HEK293T (cell line): ENCODE data around the gene KCNK10.

Source experiments
- ARNT ChIP-seq: fragments of 450-650 bp; IDR thresholded peaks from 2 replicates; pipeline ENCODE4 v1.6.1; 2017; ENCODE audit warnings: mild to moderate bottlenecking
- BHLHE40 ChIP-seq: fragments of 450-650 bp; IDR thresholded peaks from 2 replicates; pipeline ENCODE4 v1.6.1; 2016; ENCODE audit warnings: mild to moderate bottlenecking, moderate library complexity, borderline replicate concordance
- FOXM1 ChIP-seq: fragments of 450-650 bp; IDR thresholded peaks from 2 replicates; pipeline ENCODE4 v1.6.1; 2017; ENCODE audit warnings: mild to moderate bottlenecking, borderline replicate concordance
- SP1 ChIP-seq: fragments of 450-650 bp; IDR thresholded peaks from 2 replicates; pipeline ENCODE4 v1.6.1; 2017
- TARDBP ChIP-seq: fragments of 450-650 bp; IDR thresholded peaks from 2 replicates; pipeline ENCODE4 v1.6.1; 2016
- ZNF384 ChIP-seq: fragments of 450-650 bp; IDR thresholded peaks from 2 replicates; pipeline ENCODE4 v1.6.1; 2016
- TF ChIP-seq, protein P1 (sequence below): fragments of 450-650 bp; IDR thresholded peaks from 2 replicates; pipeline ENCODE4 v1.6.1; 2016

GRCh38 chr14:88271205-88271604 lies 51.9 kb downstream of the KCNK10 start:
- TF ChIP-seq FOXM1 (no peak), TARDBP (no peak), ZNF384 (no peak), BHLHE40 (no peak), ARNT (no peak), SP1 (no peak)
- TF ChIP-seq, protein P1, sequence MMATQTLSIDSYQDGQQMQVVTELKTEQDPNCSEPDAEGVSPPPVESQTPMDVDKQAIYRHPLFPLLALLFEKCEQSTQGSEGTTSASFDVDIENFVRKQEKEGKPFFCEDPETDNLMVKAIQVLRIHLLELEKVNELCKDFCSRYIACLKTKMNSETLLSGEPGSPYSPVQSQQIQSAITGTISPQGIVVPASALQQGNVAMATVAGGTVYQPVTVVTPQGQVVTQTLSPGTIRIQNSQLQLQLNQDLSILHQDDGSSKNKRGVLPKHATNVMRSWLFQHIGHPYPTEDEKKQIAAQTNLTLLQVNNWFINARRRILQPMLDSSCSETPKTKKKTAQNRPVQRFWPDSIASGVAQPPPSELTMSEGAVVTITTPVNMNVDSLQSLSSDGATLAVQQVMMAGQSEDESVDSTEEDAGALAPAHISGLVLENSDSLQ = no peak
